ENCODE results near the gene FAM131A.
A peak's percentile ranks its signal among the peaks of the same experiment; 100 is the strongest.

FAM131A gene, protein sequence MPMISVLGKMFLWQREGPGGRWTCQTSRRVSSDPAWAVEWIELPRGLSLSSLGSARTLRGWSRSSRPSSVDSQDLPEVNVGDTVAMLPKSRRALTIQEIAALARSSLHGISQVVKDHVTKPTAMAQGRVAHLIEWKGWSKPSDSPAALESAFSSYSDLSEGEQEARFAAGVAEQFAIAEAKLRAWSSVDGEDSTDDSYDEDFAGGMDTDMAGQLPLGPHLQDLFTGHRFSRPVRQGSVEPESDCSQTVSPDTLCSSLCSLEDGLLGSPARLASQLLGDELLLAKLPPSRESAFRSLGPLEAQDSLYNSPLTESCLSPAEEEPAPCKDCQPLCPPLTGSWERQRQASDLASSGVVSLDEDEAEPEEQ

DNA sequence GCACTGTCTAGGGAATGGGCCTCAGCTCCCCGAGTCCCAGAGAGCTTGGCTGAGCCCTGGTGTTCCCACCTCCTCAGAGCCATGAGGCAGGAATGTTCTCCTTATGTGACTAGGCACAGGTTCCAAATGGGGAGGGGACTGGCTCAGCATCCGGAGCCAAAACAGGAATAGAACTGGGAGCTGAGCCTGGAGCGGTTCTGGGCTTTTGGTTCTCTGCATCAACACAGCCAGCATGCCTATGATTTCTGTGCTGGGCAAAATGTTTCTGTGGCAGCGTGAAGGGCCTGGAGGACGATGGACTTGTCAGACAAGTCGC is at the start of gene FAM131A:
Gene FAM131A (plus strand): TSS at position 202 of the 316 bp plus-strand sequence. CDS start 31 bp downstream, at position 233.
- H3K4me3 ChIP-seq (ENCODE audit: low read depth, low read length) = peak within 1 kb of the TSS; percentile 72
- TF ChIP-seq, protein P1, sequence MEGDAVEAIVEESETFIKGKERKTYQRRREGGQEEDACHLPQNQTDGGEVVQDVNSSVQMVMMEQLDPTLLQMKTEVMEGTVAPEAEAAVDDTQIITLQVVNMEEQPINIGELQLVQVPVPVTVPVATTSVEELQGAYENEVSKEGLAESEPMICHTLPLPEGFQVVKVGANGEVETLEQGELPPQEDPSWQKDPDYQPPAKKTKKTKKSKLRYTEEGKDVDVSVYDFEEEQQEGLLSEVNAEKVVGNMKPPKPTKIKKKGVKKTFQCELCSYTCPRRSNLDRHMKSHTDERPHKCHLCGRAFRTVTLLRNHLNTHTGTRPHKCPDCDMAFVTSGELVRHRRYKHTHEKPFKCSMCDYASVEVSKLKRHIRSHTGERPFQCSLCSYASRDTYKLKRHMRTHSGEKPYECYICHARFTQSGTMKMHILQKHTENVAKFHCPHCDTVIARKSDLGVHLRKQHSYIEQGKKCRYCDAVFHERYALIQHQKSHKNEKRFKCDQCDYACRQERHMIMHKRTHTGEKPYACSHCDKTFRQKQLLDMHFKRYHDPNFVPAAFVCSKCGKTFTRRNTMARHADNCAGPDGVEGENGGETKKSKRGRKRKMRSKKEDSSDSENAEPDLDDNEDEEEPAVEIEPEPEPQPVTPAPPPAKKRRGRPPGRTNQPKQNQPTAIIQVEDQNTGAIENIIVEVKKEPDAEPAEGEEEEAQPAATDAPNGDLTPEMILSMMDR (IDR thresholded peaks at IDR 0.05; ENCODE audit: control insufficient read depth, extremely low read depth, insufficient read depth) = no peak
- DNase-seq (ENCODE audit: low read depth) = no peak

DNA sequence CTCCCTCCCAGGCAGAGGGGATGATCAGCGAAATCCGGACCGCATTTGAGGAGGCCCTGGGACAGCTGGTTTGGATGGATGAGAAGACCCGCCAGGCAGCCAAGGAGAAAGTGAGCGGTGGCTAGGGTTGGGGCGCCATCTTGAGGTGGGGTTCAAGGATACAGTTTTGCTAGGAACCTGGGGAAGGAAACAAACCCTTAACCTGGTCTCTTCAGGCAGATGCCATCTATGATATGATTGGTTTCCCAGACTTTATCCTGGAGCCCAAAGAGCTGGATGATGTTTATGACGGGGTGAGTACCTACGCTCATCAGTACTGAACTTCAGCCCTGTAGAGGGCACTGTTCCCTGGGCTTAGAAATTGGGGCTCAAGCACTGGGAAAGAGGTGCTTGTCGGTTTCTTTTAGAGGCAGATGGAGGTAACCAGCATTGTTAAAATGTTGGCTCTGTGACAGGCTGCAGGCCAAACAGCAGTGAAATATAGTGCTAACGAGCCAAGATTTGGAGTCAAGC is 47.9 kb upstream of the FAM131A start:
- no peak overlapping the region for H3K4me3 ChIP-seq (ENCODE audit: low read depth, low read length)
- peak; percentile 15 for DNase-seq (ENCODE audit: low read depth)
- TF ChIP-seq, protein P1 (IDR thresholded peaks at IDR 0.05; ENCODE audit: control insufficient read depth, extremely low read depth, insufficient read depth) = peak; percentile 63

DNA sequence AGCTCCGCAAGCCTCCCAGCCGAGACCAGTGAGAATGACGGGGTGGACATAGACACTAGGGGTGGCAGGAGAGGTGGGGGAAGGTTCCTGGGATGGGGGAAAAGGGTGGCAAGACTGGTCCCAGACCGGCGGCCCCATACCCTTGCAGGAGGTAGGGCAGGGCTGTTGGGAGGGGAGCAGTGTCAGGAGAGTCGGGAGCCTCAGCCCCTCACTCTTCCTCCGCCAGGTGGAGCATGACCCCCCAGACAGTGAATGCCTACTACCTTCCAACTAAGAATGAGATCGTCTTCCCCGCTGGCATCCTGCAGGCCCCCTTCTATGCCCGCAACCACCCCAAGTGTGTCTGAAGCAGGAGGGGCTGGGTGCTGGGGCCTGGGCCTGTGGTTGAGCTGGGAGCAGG is 47.1 kb upstream of the FAM131A start:
- DNase-seq (ENCODE audit: low read depth) = no peak
- TF ChIP-seq, protein P1 (IDR thresholded peaks at IDR 0.05; ENCODE audit: control insufficient read depth, extremely low read depth, insufficient read depth) = no peak
- no peak overlapping the region for H3K4me3 ChIP-seq (ENCODE audit: low read depth, low read length)

DNA sequence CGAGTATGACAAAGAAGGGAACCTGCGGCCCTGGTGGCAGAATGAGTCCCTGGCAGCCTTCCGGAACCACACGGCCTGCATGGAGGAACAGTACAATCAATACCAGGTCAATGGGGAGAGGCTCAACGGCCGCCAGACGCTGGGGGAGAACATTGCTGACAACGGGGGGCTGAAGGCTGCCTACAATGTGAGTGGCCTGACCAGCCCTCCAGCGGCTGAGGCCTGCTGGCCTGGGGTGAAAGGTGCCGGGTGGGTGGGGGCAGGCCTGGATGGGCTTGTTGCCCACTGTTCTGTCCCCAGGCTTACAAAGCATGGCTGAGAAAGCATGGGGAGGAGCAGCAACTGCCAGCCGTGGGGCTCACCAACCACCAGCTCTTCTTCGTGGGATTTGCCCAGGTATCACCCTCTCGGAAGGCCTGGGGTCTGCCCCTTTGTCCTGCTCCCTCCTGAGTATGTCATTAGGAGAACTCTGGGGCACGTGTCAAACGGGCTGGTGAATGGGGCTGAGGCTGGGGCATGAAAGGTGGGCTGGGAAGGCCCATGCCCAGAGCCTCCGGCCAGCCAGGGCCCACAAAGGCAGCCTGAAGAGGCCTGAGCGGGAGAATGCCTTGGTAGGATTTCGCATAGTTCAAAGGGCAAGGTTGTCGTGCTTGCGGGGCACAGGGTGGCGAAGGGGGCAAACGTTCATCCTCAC is 46.2 kb upstream of the FAM131A start:
- no peak overlapping the region for H3K4me3 ChIP-seq (ENCODE audit: low read depth, low read length)
- TF ChIP-seq, protein P1 (IDR thresholded peaks at IDR 0.05; ENCODE audit: control insufficient read depth, extremely low read depth, insufficient read depth) = no peak
- no peak for DNase-seq (ENCODE audit: low read depth)

DNA sequence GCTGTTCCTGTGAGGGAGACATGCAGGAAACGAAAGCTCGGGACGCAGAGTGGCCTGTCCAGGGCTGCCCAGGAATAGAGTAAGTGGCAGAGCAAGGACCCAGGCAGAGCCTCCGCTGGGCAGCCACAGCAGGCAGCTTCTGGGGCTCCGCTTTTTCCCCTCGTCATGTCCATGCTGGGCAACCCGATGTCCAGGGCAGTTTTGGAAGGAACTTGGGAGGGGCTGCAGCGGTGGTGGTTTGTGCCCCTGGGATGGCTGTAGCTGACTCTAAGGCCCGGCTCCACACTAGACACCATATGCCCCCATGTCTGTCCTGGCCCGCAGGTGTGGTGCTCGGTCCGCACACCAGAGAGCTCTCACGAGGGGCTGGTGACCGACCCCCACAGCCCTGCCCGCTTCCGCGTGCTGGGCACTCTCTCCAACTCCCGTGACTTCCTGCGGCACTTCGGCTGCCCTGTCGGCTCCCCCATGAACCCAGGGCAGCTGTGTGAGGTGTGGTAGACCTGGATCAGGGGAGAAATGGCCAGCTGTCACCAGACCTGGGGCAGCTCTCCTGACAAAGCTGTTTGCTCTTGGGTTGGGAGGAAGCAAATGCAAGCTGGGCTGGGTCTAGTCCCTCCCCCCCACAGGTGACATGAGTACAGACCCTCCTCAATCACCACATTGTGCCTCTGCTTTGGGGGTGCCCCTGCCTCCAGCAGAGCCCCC is 45.5 kb upstream of the FAM131A start:
- H3K4me3 ChIP-seq (ENCODE audit: low read depth, low read length) = no peak overlapping the region
- TF ChIP-seq, protein P1 (IDR thresholded peaks at IDR 0.05; ENCODE audit: control insufficient read depth, extremely low read depth, insufficient read depth) = no peak
- DNase-seq (ENCODE audit: low read depth) = no peak

DNA sequence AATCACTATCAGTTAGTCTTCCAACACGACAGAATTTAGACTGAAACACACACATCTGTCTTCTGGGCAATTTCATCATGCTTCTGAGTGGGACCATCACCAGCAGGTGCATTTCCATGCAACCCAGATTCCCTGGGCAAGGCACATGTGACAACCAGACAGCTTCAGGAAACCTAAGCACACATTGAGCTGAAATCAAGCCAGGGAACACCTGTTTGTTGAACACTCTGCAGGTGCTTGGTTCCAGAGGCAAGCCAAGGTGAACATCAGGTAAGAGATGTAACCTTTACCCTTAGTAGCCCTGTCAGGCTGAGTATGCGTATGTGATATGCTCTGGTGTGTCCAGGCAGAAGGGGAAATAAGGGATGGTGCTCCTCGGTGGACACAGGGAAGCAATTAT is 41.6 kb upstream of the FAM131A start:
- TF ChIP-seq, protein P1 (IDR thresholded peaks at IDR 0.05; ENCODE audit: control insufficient read depth, extremely low read depth, insufficient read depth) = no peak
- no peak overlapping the region for H3K4me3 ChIP-seq (ENCODE audit: low read depth, low read length)
- peak; percentile 38 for DNase-seq (ENCODE audit: low read depth)
